GM19193 (cell line): Measurements from ENCODE around the gene RDH13.

Experiments
- POLR2A ChIP-seq: IDR thresholded peaks from 4 replicates; pipeline ENCODE4 v1.6.1; 2011; ENCODE audit not compliant: insufficient read depth, insufficient read length; ENCODE audit errors: extremely low read depth

Gene RDH13

GRCh38 chr19:55084416-55084815 is 21.5 kb upstream of the RDH13 start:
- TF ChIP-seq POLR2A: no peak

DNA sequence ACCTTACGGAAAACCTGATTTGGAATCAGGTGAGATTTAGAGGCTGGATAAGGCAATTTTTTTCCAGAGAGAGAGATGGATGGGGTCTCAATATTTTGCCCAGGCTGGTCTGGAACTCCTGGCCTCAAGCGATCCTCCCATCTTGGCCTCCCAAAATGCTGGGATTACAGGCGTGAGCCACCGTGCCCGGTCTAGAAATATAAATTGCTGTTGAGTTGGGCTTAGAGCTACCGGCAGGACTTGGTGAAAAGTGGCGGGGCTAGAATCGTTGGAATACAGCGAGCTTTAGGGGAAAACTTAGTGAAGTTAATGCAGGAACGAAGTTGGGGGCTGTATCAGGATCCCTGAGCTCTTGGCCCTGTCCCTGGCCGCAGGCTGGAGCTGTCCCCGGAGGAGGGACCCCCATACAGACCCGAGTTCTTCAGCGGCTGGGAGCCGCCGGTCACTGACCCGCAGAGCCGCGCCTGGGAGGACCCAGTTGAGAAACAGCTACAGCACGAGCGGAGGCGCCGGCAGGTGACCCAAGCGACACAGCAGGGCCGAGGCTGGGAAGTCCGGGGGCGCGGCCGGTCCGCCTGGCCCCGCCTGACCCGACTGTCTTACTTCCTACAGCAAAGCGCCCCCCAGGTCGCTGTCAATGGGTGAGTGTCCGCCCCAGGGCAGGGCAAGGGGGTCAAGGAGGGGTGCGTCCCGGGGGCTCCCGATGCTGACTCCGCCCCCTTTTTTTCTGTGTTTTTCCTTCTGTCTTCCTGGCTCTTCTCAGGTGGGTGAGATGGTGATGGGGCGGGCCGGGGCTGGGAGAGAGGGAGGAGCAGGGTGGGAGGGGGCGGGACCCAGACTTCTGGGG is 20.3 kb upstream of the RDH13 start:
- TF ChIP-seq POLR2A: no peak

DNA sequence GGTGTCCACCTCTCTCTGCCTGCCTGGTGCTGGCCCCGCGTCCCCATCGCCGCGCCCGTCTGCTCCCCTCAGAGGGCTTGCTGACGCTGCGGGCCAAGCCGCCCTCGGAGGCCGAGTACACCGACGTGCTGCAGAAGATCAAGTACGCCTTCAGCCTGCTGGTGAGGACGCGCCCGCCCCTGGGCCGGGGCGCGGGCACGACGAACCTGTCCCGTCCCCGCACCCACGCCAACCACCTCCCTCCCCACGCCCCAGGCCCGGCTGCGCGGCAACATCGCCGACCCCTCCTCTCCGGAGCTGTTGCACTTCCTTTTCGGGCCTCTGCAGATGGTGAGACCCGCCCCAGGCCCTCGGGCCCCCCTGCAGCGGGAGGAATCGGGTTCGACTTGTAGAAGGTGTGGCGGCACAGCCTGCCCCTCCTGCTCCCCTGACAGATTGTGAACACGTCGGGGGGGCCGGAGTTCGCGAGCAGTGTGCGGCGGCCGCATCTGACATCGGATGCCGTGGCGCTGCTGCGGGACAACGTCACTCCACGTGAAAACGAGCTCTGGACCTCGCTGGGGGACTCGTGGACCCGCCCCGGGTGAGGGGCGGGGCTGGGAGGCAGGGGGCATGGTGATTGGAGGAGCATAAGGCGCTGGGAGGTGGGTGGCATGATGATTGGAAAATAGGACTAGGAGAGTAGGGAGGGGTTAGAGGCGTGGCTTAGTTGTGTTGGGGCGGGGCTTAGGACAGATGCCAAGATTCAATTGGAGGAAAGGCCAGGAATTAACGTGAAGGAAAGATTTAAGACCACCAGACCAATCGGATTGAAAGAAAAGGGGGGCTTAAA is 19.3 kb upstream of the RDH13 start:
- no peak for TF ChIP-seq POLR2A

GRCh38 chr19:55081770-55082019 is 18.7 kb upstream of the RDH13 start:
- TF ChIP-seq POLR2A: no peak

DNA sequence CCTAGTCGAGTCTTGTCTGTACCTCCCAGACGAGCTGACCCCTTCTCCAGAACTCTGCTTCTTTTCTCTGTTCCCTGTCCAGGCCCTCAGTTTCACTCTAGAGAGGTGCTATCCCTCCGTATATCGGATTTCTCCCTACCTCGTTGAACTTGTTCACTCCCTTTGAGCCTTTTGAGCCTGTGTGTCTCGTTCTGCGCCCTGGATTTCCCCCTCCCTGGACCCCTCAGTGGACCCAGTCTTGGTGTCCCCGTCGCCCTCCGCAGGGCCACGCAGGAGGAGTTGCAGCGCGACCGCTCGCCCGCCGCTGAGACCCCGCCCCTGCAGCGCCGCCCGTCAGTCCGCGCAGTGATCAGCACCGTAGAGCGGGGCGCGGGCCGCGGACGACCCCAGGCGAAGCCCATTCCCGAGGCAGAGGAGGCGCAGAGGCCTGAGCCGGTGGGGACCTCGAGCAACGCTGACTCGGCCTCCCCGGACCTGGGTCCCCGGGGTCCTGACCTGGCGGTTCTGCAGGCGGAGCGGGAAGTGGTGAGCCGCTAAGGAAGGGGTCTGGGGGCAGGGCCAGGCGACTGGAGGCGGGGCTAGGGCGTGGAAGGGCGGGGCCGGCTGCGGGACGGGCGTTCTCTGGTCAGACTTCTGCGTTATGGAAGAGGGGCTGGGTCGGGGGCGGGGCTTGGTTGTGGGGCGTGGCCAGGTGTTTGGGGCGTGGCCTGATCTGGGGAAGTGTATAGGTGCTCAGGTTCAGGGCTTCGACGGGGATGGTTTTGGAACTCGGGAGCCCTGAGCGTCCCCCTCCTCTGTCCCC is 18.2 kb upstream of the RDH13 start:
- TF ChIP-seq POLR2A: no peak

DNA sequence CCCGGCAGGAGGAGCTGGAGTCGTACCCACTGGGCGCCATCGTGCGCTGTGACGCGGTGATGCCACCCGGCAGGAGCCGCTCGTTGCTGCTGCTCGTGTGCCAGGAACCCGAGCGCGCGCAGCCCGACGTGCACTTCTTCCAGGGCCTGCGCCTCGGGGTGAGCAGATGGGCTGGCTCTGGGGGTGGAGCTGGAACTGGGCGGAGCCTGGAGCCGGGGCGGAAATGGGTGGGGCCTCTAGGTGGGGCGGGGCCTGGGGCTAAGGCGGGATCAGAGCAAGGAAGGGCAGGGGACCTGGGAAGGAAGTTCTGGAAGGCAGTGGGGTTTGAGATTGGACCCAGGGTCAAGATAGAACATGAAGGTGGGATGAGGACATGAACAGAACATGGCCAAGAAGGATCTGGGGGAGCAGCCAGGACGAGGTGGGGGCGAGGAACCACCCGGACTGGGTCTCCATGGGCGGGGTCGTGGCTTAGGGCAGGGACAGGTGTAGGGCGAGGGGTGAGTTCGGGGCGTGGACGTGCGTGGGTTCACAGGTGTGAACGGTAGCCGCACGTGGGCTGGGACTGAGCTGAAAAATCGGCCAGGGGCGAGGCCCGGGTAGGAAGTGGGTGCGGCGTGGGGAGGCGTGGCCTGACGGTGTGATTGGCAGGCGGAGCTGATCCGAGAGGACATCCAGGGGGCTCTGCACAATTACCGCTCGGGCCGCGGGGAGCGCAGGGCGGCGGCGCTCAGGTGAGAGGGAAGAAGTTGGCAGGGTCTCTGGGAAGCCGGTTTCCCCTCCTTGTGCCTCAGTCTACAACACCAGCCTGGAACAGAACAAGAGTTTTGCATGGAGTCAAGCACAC is 17.4 kb upstream of the RDH13 start:
- no peak for TF ChIP-seq POLR2A

- TF ChIP-seq POLR2A: no peak
Measured at GRCh38 chr19:55079400-55080038, 16.6 kb upstream of the RDH13 start.

GRCh38 chr19:55078996-55079395 is 16.0 kb upstream of the RDH13 start:
- TF ChIP-seq POLR2A: no peak

DNA sequence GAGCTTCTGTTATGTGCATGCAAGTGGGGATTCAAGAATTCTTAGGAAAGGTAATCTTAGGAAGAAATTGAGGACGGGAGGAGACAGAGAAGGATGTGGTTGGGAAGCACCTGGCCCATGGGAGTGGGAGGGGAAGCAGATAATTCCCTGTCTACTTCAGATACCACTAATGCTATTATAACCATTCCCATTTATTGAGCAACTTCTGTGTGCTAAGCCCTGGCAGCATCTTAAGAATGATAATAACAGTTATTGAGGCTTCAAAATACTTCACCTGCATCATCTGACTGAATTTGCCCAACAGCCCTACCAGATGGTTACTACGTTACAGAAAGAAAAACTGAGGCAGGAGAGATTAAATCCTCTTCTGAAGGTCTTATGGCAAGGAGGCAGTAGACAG is 14.2 kb upstream of the RDH13 start:
- TF ChIP-seq POLR2A: no peak

GRCh38 chr19:55076321-55076720 is 13.4 kb upstream of the RDH13 start:
- no peak for TF ChIP-seq POLR2A

GRCh38 chr19:55075371-55075998 is 12.5 kb upstream of the RDH13 start, which contains the start of gene EPS8L1:
Gene EPS8L1, plus strand, starts transcription at chr19:55075869. Its CDS starts 576 bp downstream, at chr19:55076445.
- no peak for TF ChIP-seq POLR2A

GRCh38 chr19:55071913-55072312 is 9.0 kb upstream of the RDH13 start:
- no peak for TF ChIP-seq POLR2A

DNA sequence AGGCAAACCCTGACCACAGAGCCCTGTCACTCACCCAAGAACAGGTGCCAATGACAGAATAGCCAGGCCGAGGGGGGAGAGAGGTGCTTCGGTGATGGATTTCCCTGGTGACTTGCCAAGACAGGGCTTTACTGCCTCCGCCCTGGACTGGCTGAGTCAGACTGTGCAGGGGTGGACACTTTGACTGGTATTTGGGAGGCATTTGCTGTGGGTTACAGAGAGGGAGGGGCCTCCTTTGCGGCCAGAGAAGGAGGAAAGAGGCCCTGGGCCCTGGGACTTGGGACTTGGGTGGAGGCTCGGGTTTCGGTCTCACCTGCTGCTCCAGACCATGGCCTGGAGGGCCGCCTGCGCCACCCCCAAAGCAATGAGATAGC is 8.2 kb upstream of the RDH13 start:
- no peak for TF ChIP-seq POLR2A
